8988T (cell line): Measurements from ENCODE around the gene TCFL5.

Source experiments
- DNase-seq: peaks from one replicate; pipeline ENCODE4 v3.0.0; 2011

TCFL5 gene

DNA sequence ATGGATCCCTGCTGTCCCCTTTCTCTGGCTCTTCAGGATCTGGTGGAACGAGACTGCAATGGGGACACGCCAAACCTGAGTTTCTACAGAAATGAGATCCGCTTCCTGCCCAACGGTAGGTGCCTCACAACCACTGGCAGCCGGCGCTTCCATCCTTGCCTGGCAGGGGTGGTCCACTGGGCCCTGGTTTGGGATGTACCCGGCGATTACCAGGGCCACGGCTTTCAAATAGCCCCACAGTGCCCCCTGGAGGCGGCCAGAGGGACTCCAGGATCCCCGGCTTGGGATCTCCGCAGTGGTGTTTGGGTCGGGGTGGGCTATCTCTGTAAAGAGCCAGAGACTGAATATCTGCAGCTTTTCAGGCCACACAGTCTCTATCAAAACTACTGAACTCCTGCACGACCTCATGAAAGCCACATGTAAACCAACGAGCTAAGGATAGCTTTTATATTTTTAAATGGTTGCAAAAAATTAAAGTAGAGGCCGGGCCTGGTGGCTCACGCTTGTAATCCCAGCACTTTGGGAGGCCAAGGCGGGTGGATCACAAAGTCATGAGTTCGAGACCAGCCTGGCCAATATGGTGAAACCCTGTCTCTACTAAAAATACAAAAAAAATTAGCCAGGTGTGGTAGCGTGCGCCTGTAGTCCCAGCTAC is 53.3 kb downstream of the TCFL5 start:
- DNase-seq = peak; percentile 98

DNA sequence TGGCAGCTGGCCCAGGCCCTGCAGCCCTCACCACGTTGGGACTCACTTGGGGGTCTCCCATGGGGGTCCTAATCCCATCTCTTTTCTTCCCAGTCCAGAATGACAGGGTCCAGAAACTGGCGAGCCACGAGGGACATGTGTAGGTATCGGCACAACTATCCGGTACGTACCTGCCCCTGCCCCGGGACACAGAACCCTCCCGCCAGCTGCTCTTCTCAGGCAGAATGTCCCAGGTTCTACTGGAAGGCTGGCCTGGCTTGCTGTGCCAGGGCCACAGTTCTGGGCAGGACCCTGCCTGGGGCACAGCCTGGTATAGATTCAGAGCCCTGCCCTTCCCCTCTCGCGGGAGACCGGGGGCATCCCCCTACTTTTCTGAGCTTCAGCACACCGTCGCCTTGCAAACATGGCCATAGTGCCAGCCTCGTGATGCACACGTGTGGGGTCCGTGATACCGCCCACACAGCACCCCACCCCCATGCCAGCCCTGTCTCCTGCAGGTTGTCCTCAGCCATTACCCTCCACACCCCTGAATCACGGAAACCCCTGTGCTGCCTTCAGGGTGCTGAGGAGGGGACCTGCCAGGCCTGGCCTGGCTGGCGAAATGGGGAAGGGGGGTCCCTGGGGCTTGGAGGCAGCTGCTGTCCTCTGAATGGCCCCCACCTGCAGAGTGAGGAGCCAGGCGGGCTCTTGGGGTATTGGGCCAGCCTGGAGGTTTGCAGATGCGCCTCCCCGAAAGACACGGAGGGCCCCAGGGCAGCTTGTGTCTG is 54.0 kb downstream of the TCFL5 start:
- DNase-seq = no peak

DNA sequence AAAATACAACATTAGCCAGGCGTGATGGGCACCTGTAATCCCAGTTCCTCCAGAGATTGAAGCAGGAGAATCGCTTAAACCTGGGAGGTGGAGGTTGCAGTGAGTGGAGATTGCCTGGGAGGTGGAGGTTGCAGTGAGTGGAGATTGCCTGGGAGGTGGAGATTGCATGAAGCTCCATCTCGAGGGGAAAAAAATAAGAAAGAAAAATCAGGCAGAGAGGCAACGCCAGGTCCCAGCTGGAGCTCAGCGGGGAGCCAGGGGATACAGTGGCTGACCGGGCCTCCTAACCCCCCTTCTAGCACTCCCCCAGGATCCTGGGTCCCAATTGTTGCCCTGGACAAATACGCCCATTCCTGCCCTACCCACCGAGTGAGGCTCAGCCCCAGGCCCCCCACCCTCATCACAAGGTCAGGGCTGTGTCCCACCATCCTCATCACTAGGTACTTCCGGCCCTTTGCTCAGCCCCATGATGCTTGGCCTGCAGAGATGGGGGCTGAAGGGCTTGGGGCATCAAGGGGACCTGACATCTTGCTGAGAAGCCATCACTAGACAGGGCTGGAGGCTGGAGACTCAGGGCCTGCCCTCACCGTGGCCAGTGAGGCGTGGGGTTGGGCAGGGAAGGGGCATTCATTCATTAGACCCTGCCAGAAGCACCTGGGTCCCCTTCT is 55.1 kb downstream of the TCFL5 start:
- peak; percentile 22 for DNase-seq

DNA sequence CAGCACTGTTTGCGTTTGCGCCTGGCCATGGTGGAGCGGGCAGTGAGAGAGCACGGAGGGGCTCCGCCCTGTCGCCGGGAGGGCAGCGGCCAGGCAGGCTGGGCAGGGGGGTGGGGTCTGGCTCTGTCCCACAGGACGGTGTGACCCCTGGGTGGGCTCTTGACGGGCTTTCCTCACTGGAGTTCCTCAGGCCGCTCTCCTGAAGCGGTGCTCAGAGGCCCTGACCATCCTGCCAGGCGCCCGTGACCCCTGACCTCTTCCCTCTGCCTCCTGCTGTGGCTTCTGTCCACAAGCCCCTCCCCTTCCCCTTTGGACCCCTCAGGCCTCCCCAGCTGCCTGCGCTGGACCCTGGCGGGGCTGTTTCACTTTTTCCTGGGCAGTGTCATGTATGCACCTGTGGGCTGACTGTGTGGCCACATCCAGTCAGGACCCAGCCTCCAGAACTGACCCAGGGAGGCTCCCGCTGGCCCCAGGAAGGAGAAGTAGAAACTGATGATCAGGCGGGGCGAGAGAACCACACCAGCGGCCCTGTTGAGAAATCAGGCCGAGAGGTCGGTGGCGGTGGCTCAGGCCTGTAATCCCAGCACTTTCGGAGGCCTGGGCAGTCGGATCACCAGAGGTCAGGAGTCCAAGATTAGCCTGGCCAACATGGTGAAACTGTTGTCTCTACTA is 55.8 kb downstream of the TCFL5 start:
- DNase-seq = peak; percentile 21

DNA sequence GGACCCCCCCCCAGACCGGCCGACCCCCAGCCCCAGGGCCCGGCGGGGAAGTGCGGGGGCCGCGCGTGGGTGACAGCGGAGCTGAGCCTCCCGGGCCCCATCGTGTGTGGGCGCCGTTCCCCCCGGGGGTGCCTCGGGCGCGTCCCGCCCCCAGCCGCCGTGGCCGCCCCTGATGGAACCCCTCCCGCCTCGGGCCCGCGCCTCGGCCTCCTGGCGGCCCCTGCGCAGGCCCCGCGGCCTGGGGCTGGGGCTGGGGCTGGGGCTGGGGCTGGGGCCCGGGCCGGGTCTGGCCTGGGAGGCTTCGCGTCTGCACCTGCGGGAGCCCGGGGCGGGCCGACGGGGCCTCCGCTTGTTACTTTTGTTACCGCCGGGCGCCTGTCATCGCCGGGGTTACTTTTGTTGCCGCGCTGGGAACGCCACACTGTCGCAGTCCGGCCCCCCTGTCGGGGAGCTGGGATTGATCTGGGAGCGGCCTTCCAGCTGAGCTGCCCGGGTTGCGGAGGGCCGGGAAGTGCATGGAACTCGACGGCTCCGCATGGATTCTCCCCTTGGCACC is 56.4 kb downstream of the TCFL5 start:
- peak; percentile 82 for DNase-seq

DNA sequence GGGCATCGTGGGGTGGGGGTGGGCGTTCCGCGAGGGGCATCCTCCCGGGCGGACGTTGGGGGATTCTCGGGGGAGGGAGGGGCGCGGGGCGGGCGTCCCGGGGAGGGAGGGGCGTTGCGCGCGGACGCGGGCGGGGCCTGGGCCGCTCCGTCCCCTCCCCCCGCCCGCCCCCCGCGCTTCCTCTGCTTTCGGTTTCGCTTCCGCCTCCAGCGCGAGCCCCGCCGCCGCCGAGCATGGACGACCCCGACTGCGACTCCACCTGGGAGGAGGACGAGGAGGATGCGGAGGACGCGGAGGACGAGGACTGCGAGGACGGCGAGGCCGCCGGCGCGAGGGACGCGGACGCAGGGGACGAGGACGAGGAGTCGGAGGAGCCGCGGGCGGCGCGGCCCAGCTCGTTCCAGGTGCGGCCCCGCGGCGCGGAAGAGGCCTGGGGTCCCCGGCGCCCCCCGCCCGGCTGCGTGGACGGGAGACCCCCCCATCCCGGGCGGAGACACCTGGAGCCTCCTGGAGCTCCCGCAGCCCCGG is 56.9 kb downstream of the TCFL5 start, which contains the start of gene OGFR:
Gene OGFR, plus strand, starts transcription at position 209 of the 528 bp plus-strand sequence. Its CDS starts 25 bp downstream, at position 234.
- DNase-seq = peak; percentile 94

DNA sequence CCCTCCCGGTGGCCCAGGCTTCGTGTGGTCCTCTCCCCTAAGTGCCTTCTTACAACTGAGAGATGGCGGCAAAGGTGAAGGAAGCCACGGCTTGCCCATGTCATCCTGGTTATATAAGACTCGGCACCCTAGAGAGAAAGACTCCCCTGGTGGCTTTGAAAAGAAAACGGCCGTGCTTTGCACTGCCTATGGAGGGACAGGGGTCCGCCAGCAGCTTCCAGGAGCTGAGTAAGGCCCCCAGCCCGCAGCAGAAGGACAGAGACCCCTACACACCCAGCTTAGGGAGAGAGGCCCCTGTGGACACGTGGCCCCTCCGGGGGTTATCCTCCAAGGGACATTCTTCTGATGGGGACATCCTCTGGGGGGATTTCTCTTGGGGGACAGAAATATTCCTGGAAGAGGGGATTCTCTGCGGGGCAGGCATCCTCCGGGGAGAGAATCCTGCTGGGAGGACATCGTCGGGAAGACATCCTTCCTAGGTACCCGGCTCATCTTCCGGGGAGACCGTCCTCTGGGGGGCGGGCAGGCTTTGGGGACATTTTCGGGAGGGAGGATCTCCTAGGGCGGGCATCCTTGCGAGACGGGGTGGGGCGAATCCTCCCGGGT is 57.5 kb downstream of the TCFL5 start:
- peak; percentile 93 for DNase-seq

DNA sequence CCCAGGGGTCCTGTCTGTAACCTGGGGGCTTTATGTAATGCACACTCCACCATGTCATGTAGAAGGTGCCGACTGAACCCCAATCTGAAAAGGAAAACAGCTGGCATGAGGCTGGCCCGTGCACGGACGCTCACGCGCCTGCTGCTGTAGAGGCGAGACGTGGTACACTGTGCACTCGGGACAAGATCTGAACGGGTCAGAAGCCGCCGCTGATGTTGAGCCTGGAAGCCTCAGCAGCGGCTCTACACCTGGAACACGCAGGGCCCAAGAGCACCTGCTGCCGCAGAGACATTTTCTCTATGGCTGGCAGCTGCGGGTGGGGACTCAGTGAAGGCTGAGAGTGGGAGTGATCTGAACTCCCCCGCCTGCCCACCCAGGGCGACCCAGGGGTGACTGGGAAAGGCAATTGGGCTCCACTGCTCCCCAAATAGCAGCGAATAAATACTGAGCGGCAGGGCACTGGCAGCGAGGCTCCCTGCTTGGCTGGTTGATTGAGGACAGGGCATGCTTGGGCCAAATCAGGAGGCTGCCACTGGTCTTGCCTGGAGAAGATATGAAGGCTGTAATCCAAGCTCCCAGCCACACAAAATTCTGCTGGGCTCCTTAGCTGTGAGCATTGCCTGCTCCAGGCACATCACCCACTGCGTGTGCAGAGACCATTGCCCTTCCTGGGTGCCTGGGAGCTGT is 59.5 kb downstream of the TCFL5 start:
- DNase-seq = no peak

DNA sequence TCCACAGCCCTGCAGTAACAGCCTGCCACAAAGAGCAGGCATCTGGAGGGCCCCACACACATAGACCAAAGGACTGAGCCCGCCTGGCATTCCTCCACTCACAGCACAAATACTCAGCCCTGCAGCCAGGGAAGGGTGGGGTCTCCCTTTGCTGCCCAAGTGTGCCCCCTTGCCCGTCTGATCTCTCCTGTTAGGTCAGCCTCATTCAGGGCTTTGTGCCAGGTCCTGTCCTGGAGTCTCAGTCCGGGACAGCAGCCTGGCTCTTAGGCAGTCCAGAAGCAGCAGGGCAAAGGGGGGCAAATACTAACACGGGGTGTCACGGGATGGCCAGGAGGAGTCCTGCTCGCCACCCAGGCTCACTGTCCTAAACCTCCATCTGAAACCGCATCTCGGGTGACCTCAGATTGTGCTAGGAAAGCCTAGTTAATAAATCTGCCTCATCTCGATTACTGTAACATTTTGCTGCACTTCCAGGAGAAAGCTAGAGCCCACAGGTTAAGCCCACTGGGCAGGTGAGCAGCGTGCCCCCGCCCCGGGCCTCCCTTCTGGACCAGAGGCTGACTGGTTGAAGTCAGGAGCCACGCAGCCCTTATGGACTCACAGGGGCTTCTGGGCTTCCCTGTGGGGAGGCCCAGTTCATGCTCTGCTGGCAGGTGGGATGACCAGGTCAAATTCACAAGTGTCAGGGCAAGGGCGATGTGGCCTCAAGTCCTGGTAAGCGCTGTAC is 60.2 kb downstream of the TCFL5 start:
- DNase-seq = no peak

DNA sequence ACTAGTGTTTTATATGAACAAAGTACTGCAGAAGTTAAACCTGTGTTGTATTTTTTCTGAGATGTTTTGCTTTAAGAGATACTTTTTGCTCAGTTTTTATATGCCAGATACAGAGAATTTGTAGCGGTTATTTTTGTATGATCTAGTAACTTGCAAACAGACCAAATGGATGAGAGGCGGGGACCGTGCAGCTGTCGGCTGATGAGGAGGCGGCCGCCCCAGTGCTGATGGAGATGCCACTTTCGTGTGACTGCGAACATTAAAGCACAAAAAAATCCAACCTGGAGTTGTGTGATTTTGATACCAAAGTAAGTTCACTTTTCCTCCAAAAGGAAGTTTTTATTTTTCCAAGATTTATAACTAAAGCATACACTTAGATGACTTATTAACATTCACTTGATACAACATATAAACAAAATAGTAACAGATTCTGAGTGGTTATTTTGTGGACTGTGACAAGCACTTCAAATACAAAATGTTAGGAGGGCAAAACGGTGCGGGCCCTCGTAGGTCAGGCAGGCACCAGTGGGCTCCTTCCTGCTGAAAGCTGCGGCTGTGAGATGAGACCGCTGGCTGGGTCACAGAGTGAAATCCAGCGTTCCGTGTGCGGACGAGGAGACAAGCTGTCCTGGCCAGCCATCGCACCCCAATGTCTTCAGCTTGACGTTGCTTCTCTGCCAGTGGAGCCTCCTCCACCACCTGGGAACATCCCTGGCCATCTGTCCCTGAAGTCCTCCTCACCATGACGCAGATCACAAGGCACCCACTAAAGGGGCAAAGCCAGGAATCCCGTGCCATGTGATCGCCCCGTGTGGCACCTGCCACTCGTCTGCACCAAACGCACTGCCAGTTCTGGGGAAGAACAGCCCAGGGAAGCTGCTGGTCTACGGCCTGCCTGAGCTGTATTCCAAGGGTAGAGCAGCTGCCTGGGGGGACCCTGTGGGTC is 61.0 kb downstream of the TCFL5 start:
- no peak for DNase-seq

DNA sequence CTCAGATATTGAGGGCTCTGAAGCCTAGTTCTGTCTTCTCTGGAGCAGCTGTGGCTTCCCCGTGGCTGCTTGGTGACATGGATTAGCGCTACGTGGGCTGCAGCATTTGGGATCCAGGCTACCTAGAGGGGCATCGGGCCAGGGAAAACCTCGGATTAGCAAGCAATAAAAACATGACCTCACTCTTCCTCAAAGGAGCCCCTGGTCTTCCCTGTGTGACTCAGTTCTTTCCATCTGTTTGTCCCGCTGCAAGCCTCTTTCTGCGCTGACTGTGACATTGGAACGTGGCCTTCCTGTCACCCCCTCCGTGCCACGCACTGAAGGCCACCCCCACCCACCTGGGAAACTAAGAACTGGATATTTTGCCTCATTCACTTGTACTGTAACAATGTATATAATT is 61.7 kb downstream of the TCFL5 start:
- no peak for DNase-seq

DNA sequence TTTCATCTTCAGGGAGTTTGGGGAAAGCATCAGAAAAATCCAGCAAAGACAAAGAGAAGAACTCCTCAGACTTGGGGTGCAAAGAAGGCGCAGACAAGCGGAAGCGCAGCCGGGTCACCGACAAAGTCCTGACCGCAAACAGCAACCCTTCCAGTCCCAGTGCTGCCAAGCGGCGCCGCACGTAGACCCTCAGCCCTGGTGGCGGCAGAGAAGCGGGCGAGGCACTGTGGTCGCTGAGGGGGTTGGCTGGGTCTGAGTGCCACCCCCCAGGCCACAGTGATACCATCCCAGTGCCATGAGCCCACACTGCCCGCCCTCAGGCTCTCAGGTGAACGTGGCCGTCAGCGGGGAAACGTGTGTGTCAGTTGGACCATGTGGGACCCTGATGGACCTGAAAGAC is 62.2 kb downstream of the TCFL5 start:
- DNase-seq = no peak

DNA sequence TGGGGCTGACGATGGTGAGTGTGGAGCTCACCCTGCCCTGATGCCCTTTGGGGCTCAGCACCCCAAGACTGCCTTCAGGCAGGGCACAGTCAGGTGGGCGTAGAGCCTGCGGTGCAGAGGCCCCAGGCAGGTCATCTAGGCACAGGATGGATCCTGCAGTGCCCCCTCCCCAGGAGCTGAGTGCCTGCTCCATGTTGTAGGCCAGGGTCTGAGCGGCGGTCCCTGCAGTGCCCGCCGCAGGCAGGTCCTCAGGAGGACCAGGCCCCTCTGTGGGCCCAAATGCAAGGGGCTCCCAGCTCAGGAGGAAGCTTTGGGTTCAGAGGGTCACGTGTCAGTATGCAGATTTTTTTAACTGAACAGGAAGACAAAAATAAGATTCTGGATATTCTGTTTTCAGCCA is 62.6 kb downstream of the TCFL5 start:
- no peak for DNase-seq

DNA sequence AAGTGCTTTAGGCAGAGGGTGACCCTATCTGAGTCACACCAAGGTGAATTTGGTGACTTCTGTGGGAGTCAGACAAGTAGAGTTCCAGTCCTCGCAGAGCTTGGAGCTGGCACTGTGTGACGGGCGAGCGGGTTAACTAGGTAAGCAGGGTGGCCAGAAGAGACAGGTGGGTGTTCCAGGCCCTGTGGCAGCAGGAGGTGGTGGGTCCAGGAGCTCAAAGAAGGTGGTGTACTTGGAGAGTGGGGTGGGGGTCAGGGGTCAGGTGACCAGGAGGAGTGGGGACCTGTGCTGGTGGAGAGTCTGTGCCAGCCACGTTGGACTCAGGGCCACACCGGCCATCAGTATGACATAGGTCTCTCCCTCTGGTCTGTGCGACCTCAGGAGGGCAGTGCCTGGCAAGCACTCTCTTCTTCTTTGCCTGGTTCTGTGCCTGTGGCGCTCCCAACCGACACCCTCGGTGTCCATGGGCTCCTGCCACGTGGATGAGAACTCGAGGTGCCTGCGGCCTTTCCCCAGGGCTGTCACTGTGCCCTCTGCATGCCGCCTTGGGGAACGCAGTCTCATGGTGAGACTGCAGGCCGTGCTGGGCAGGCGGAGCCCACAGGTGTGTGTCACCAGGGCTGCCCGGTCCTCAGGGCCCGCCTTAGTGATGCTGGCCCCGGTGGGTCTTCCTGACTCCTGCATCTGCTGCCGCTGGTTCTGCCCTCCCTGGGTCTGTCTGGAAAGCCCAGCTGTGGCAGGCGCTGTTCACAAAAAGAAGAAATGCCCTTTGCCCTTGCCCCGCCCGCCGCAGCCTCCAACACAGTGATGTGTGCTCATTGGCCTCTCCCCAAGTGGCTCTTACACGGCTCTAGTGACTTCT is 63.7 kb downstream of the TCFL5 start:
- no peak for DNase-seq

DNA sequence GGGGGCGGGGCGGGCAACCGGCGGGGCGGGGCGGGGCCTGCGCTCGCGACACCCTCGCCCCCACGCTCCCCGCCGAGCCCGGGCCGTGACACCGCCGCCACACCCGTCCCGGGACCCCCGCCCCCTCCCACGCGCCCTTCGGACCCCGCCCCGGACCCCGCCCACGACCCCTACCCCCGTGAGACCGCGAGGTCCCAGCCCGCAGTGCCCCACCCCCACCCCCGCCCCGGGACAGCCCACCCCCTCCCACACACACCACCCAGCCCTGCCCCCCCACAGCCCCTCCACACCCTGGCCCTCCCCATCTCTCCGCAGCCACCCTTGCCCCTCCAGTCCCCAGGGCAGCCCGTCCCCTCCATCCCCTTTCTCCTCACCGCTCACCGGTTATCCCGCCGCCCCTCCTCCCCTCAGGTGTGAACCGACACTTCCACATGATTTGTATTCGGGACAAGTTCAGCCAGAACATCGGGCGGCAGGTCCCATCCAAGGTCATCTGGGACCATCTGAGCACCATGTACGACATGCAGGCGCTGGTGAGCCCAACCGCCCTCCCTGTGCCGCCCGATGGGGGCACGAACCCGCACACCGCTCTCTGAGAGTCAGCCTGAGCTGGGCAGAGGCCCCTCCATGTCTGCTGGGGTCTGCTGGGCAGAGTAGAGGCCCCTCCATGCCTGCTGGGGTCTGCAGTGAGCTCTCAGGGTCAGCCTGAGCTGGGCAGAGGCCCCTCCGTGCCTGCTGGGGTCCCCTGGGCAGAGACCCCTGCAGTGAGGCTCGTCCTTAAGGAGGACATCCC is 64.7 kb downstream of the TCFL5 start:
- no peak for DNase-seq

DNA sequence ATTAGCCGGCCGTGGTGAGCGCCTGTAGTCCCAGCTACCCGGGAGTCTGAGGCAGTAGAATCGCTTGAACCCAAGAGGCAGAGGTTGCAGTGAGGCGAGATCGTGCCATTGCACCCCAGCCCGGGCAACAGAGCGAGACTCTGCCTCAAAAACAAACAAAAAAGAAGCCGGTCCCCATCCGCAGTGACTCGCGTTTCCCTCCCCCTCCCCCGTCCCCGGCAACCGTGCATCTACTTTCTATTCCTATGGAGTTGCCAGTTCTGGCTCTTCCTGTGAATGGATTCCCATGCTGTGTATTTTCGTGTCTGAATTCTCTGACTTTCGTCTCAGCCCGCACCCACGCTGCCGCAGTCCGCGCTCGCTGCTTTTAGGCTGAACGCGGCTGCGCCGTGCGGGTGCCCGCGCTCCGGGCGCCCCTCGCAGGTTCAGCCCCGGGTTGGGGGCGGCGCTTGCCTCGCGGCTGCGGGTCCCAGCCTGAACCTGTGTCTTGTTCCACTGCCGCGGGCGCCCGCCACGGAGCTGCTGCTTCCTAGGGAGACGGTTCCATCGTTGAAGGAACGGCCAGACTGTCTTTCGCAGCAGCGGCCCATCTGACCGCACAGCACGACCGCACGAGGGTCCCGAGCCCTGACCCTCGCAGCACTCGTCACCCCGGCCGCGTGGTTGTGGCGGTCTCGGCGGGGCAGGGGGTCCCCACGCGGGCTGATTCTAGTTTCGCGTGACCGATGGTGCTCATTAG is 66.4 kb downstream of the TCFL5 start:
- peak; percentile 90 for DNase-seq
